Measurements from ENCODE around the gene FCRL2. TPM values are rescaled to one million over a fixed set of nuclear protein-coding genes. Genes with fewer than 3 reads are reported as not detected.

The FCRL2 gene
- total RNA-seq, 2 donors from 2014 or later = 0.44 to 3.9 TPM

- Mint-ChIP-seq H3K27me3 (no peaks in the 10 kb centered on the region), H3K4me1 (no peaks in the 10 kb centered on the region), H3K4me3 (no peak overlapping the region), H3K27ac (no peak overlapping the region), H3K36me3 (ENCODE audit: low read depth) (no peaks in the 10 kb centered on the region)
- H3K9me3 ChIP-seq (ENCODE audit: control insufficient read depth, low read length, poor library complexity, severe bottlenecking) = no peaks in the 10 kb centered on the region
- no peak for ATAC-seq
- DNase-seq = no peak
Observed at GRCh38 chr1:157734321-157734720, 42.6 kb downstream of the FCRL2 start.

- H3K27ac Mint-ChIP-seq = no peak overlapping the region
- no peaks in the 10 kb centered on the region for H3K36me3 Mint-ChIP-seq (ENCODE audit: low read depth)
- H3K4me3 Mint-ChIP-seq = no peak overlapping the region
- H3K9me3 ChIP-seq (ENCODE audit: control insufficient read depth, low read length, poor library complexity, severe bottlenecking) = no peaks in the 10 kb centered on the region
- peaks cover 5% of the 10 kb centered on the region for H3K27me3 Mint-ChIP-seq
- DNase-seq (no peak), ATAC-seq (no peak)
- H3K4me1 Mint-ChIP-seq = no peaks in the 10 kb centered on the region
Observed at GRCh38 chr1:157732755-157733154, 44.2 kb downstream of the FCRL2 start.

GRCh38 chr1:157725221-157725577 lies 51.7 kb downstream of the FCRL2 start:
- Mint-ChIP-seq H3K36me3 (ENCODE audit: low read depth) (peaks cover 3% of the 10 kb centered on the region), H3K27ac (no peak overlapping the region), H3K4me1 (no peaks in the 10 kb centered on the region), H3K4me3 (peak overlapping the region; percentile 13), H3K27me3 (peaks cover 15% of the 10 kb centered on the region)
- no peaks in the 10 kb centered on the region for H3K9me3 ChIP-seq (ENCODE audit: control insufficient read depth, low read length, poor library complexity, severe bottlenecking)
- DNase-seq (no peak), ATAC-seq (no peak)

GRCh38 chr1:157724537-157725220 lies 52.3 kb downstream of the FCRL2 start:
- Mint-ChIP-seq H3K36me3 (ENCODE audit: low read depth) (peaks cover 3% of the 10 kb centered on the region), H3K27ac (no peak overlapping the region), H3K4me1 (no peaks in the 10 kb centered on the region), H3K27me3 (peaks cover 16% of the 10 kb centered on the region), H3K4me3 (no peak overlapping the region)
- H3K9me3 ChIP-seq (ENCODE audit: control insufficient read depth, low read length, poor library complexity, severe bottlenecking) = no peaks in the 10 kb centered on the region
- no peak for ATAC-seq
- no peak for DNase-seq

- DNase-seq (no peak), ATAC-seq (no peak)
- H3K4me1 Mint-ChIP-seq = no peaks in the 10 kb centered on the region
- no peaks in the 10 kb centered on the region for H3K9me3 ChIP-seq (ENCODE audit: control insufficient read depth, low read length, poor library complexity, severe bottlenecking)
- H3K36me3 Mint-ChIP-seq (ENCODE audit: low read depth) = peaks cover 3% of the 10 kb centered on the region
- no peak overlapping the region for H3K4me3 Mint-ChIP-seq
- H3K27me3 Mint-ChIP-seq = peaks cover 16% of the 10 kb centered on the region
- H3K27ac Mint-ChIP-seq = no peak overlapping the region
Observed at GRCh38 chr1:157723157-157723556, 53.8 kb downstream of the FCRL2 start.

- H3K4me1 Mint-ChIP-seq = no peaks in the 10 kb centered on the region
- no peak for DNase-seq
- peaks cover 11% of the 10 kb centered on the region for H3K27me3 Mint-ChIP-seq
- H3K27ac Mint-ChIP-seq = no peak overlapping the region
- H3K9me3 ChIP-seq (ENCODE audit: control insufficient read depth, low read length, poor library complexity, severe bottlenecking) = no peaks in the 10 kb centered on the region
- H3K4me3 Mint-ChIP-seq = no peak overlapping the region
- H3K36me3 Mint-ChIP-seq (ENCODE audit: low read depth) = peaks cover 3% of the 10 kb centered on the region
- no peak for ATAC-seq
Observed at GRCh38 chr1:157721985-157722384, 54.9 kb downstream of the FCRL2 start.

- Mint-ChIP-seq H3K27me3 (peaks cover 18% of the 10 kb centered on the region), H3K4me1 (no peaks in the 10 kb centered on the region), H3K27ac (no peak overlapping the region), H3K4me3 (no peak overlapping the region), H3K36me3 (ENCODE audit: low read depth) (no peaks in the 10 kb centered on the region)
- ATAC-seq = no peak
- no peak for DNase-seq
- H3K9me3 ChIP-seq (ENCODE audit: control insufficient read depth, low read length, poor library complexity, severe bottlenecking) = no peaks in the 10 kb centered on the region
Observed at GRCh38 chr1:157715736-157716135, 61.2 kb downstream of the FCRL2 start.

GRCh38 chr1:157711802-157712201 lies 65.1 kb downstream of the FCRL2 start:
- H3K9me3 ChIP-seq (ENCODE audit: control insufficient read depth, low read length, poor library complexity, severe bottlenecking) = no peaks in the 10 kb centered on the region
- H3K4me3 Mint-ChIP-seq = no peak overlapping the region
- H3K4me1 Mint-ChIP-seq = no peaks in the 10 kb centered on the region
- no peaks in the 10 kb centered on the region for H3K36me3 Mint-ChIP-seq (ENCODE audit: low read depth)
- H3K27ac Mint-ChIP-seq = no peak overlapping the region
- ATAC-seq (no peak), DNase-seq (no peak)
- H3K27me3 Mint-ChIP-seq = peaks cover 12% of the 10 kb centered on the region

- Mint-ChIP-seq H3K4me1 (no peaks in the 10 kb centered on the region), H3K27ac (no peak overlapping the region), H3K27me3 (peaks cover 10% of the 10 kb centered on the region), H3K36me3 (ENCODE audit: low read depth) (peaks cover 1% of the 10 kb centered on the region), H3K4me3 (no peak overlapping the region)
- ATAC-seq (no peak), DNase-seq (no peak)
- H3K9me3 ChIP-seq (ENCODE audit: control insufficient read depth, low read length, poor library complexity, severe bottlenecking) = peaks cover 2% of the 10 kb centered on the region
Observed at GRCh38 chr1:157704878-157705277, 72.1 kb downstream of the FCRL2 start.

GRCh38 chr1:157703981-157704380 lies 73.0 kb downstream of the FCRL2 start:
- H3K4me1 Mint-ChIP-seq = no peaks in the 10 kb centered on the region
- H3K27ac Mint-ChIP-seq = no peak overlapping the region
- H3K27me3 Mint-ChIP-seq = peaks cover 19% of the 10 kb centered on the region
- DNase-seq (no peak), ATAC-seq (no peak)
- peaks cover 2% of the 10 kb centered on the region for H3K36me3 Mint-ChIP-seq (ENCODE audit: low read depth)
- H3K9me3 ChIP-seq (ENCODE audit: control insufficient read depth, low read length, poor library complexity, severe bottlenecking) = peaks cover 2% of the 10 kb centered on the region
- no peak overlapping the region for H3K4me3 Mint-ChIP-seq

- Mint-ChIP-seq H3K4me1 (peaks cover 2% of the 10 kb centered on the region), H3K36me3 (ENCODE audit: low read depth) (peaks cover 2% of the 10 kb centered on the region), H3K27ac (no peak overlapping the region), H3K4me3 (no peak overlapping the region), H3K27me3 (peaks cover 35% of the 10 kb centered on the region)
- no peak for DNase-seq
- ATAC-seq = no peak
- H3K9me3 ChIP-seq (ENCODE audit: control insufficient read depth, low read length, poor library complexity, severe bottlenecking) = peaks cover 2% of the 10 kb centered on the region
Observed at GRCh38 chr1:157702308-157702825, 74.6 kb downstream of the FCRL2 start.

GRCh38 chr1:157700732-157701131 lies 76.2 kb downstream of the FCRL2 start, which contains the start of gene FCRL3:
FCRL3 (minus strand) TSS chr1:157700769; CDS start chr1:157700489, 280 bp downstream.
- peak; percentile 50 for ATAC-seq

GRCh38 chr1:157700305-157700704 lies 76.6 kb downstream of the FCRL2 start:
- Mint-ChIP-seq H3K4me3 (peak overlapping the region; percentile 41), H3K27ac (no peak overlapping the region), H3K36me3 (ENCODE audit: low read depth) (peaks cover 2% of the 10 kb centered on the region), H3K27me3 (peaks cover 52% of the 10 kb centered on the region), H3K4me1 (peaks cover 3% of the 10 kb centered on the region)
- DNase-seq (no peak), ATAC-seq (no peak)
- peaks cover 2% of the 10 kb centered on the region for H3K9me3 ChIP-seq (ENCODE audit: control insufficient read depth, low read length, poor library complexity, severe bottlenecking)

More at GRCh38 chr1:157700732-157701131, 76.2 kb downstream of the FCRL2 start, which contains the start of gene FCRL3:
- Mint-ChIP-seq H3K36me3 (ENCODE audit: low read depth) (peaks cover 2% of the 10 kb centered on the region), H3K4me1 (peaks cover 2% of the 10 kb centered on the region), H3K27me3 (peaks cover 51% of the 10 kb centered on the region), H3K4me3 (peak within 1 kb of the TSS; percentile 41), H3K27ac (no peak within 1 kb of the TSS)
- peaks cover 2% of the 10 kb centered on the region for H3K9me3 ChIP-seq (ENCODE audit: control insufficient read depth, low read length, poor library complexity, severe bottlenecking)
- no peak for DNase-seq
